PC-3 (cell line): ENCODE results near the gene CPLANE1.

ENCODE experiments used
- CTCF ChIP-seq: fragments of 300-600 bp; sonication (generic); conservative IDR thresholded peaks from 2 replicates; pipeline ENCODE4 v1.5.1; 2017; ENCODE audit warnings: antibody characterized with exemption, low read depth, mild to moderate bottlenecking, low read length
- EZH2 ChIP-seq: fragments of 300-600 bp; sonication (generic); IDR thresholded peaks from one replicate; pipeline ENCODE4 v1.6.1; 2017; ENCODE audit warnings: antibody characterized with exemption, mild to moderate bottlenecking, low read length; ENCODE audit not compliant: unreplicated experiment
- EZH2phosphoT487 ChIP-seq: fragments of 300-600 bp; sonication (generic); IDR thresholded peaks from 2 replicates; pipeline ENCODE4 v1.6.1; 2018; ENCODE audit warnings: mild to moderate bottlenecking, antibody characterized with exemption, low read length, borderline replicate concordance

- TF ChIP-seq CTCF (no peak), EZH2phosphoT487 (no peak), EZH2 (no peak)
Observed at GRCh38 chr5:37077146-37077545, 172.0 kb downstream of the CPLANE1 start.
